ENCODE data around the gene DYNLRB2.

The DYNLRB2 gene

GRCh38 chr16:80599466-80599865 lies 58.7 kb downstream of the DYNLRB2 start:
- DNase-seq (ENCODE audit: low read depth), result peak; percentile 81
